Activated gamma-delta T cell treated with anti-CD3 and anti-CD28 coated beads, Interleukin-2, amount 50 U/mL, for 16 hours (primary cell): ENCODE data around the gene ARHGEF4.
A peak's percentile ranks its signal among the peaks of the same experiment; 100 is the strongest.

Source experiments
- DNase-seq: peaks from one replicate; pipeline ENCODE4 v3.0.0-alpha.2; 2020; ENCODE audit warnings: low read depth

ARHGEF4 gene

GRCh38 chr2:131093696-131094462 lies 257.2 kb downstream of the ARHGEF4 start:
- DNase-seq, result peak; percentile 62

GRCh38 chr2:131094463-131095281 lies 258.0 kb downstream of the ARHGEF4 start:
- DNase-seq, result no peak
